Stimulated activated CD8-positive, alpha-beta memory T cell treated with anti-CD3 and anti-CD28 coated beads, Interleukin-12 subunit alpha, Interleukin-12 subunit beta, amount 100 ng/mL, for 1 hour (primary cell): ENCODE results near the gene ZBED4.
"Not testable (repeated sequence)": the region's sequence is repeated elsewhere in the genome, so short reads cannot be mapped to it uniquely, and the experiment has no call there.

Source experiments
- DNase-seq: peaks from one replicate; pipeline ENCODE4 v3.0.0-alpha.2; 2020; ENCODE audit warnings: low read depth

The ZBED4 gene

DNA sequence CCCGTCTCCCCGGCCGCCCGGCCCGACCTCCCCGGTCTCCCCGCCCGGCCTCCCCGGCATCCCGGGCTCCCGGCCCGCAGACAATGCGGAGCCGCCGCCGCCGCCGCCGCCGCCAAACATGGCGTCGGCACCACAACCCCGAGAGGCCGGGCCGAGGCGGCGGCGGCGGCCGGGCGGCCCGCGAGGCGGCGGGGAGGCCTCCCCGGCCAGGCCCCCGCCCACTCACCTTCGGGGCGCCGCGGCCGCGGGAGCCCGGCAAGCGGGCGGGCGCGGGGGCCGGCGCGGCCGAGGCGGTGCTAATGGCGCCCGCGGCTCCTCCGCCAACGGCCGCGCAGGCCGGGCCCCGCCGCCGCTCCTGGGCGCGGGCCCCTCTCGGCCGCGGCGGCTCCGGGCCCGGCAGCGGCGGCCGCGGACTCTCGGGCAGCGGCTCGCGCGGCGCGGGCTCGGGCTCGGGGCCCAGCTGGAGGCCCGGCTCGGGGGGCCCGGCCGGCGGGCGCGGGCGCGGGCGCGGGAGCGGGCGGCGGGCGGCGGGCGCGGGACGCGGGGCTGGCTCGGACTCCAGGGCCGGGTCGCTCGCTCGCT, 26.3 kb upstream of the ZBED4 start:
- no peak for DNase-seq

DNA sequence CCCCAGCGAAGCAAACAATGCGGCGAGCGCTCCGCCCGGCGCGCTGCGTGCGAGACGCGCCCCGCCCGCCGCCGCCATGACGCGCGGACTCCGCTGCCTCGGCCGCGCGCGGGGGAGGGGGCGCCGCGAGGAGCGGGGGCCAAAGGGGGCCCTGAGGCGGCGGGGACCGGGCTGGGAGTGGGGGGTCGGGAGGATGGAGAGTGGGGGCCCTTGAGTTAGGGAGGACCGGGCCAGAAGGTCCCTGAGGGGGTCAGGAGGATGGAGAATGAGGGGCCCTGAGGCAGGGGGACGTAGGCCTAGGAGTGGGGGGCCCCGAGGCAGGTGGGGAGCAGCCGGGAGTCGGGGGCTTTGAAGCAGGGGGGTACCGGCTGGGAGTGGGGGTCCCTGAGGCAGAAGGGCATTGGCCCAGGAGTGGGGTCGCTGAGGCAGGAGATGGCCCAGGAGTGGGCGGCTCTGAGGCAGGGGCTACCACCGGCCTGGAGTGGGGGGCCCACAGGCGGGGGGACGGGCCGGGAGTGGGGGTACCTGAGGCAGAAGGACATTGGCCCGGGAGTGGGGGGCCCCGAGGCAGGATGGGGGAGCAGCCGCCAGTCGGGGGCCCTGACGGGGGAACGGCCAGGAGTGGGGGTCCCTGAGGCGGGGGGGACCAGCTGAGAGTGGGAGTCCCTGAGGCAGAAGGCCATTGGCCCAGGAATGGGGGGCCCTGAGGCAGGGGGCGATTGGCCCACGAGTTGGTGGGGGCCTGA, 25.6 kb upstream of the ZBED4 start, which contains the start of gene BRD1:
BRD1 (minus strand) TSS at position 21 of the 746 bp plus-strand sequence. CDS start 3,556 bp downstream, outside the sequence.
- peak; percentile 27 for DNase-seq

- DNase-seq = no peak
Measured at GRCh38 chr22:49828599-49828965, 25.1 kb upstream of the ZBED4 start.

GRCh38 chr22:49829044-49829853, 24.4 kb upstream of the ZBED4 start:
- no peak for DNase-seq

- no peak for DNase-seq
Measured at GRCh38 chr22:49833340-49834007, 20.2 kb upstream of the ZBED4 start.

- peak; percentile 75 for DNase-seq
Measured at GRCh38 chr22:49838771-49839717, 14.6 kb upstream of the ZBED4 start.

DNA sequence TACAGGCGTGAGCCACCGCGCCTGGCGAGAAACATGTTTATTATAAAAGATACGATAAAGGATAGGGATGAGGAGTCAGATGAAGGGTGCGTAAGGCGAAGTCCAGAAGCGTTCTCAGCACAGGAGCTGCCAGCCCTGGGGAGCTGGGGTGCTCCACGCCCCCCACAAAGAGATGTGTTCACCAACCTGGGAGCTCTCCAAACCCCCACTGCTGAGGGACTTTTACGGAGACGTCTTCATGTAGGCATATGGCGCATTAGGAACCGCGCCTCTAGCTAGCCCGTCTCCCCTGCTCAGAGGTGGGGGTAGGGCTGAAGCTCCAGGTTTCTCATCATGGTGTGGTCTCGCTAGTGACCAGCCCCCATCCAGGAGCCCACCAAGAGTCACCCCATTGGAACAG, 8.4 kb upstream of the ZBED4 start:
- no peak for DNase-seq

- no peak for DNase-seq
Measured at GRCh38 chr22:49845666-49846459, 7.8 kb upstream of the ZBED4 start.

DNA sequence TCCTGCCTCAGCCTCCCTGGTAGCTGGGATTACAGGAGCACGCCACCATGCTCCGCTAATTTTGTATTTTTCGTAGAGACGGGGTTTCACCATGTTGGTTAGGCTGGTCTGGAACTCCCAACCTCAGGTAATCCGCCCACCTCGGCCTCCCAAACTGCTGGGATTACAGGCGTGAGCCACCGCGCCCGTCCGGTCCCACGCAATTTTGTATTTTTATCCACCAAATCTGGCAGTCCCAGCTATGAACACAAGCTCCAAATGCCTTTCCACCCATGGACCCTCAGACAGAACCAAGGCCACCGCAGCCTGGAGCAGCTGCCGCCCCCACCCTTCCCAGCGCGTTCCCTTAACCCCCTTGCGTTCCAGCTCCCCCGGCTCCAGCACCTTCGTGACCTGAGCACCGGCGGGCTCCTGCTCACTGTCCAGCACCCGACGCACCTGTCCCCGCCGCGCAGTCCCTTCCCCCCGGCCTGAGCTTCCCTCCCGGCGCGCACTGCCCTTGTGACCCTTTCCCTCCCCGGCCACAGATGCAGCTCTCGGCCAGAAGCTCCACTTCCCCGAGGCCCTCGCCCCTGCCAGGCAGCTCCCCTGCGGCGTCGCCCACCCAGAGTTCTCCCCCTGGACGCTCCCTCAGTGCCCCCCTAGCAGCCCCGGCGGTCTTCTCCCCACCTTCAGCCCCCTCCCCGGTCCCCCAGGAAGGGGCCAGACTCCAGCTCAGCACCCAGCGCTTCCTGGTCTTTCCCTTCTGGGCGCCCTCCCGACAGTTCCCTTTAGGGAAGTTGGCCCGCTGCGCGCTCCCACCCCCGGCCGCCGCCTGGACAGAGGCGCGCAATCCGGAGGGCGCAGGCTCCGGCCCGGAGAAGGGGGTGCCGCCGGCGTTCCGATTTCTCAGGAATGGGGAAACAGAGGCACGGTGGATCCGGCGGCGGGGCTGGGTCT, 5.6 kb upstream of the ZBED4 start:
- DNase-seq = no peak

- DNase-seq = no peak
Measured at GRCh38 chr22:49848690-49849160, 4.9 kb upstream of the ZBED4 start.

- DNase-seq = no peak
Measured at GRCh38 chr22:49849161-49850020, 4.3 kb upstream of the ZBED4 start.

GRCh38 chr22:49850021-49850911, 3.4 kb upstream of the ZBED4 start:
- DNase-seq = no peak

- no peak for DNase-seq
Measured at GRCh38 chr22:49850959-49851802, 2.5 kb upstream of the ZBED4 start.

- not testable (repeated sequence) for DNase-seq
Measured at GRCh38 chr22:49852568-49852897, 1.1 kb upstream of the ZBED4 start.

- DNase-seq = no peak
Measured at GRCh38 chr22:49853981-49854831, 562 bp downstream of the ZBED4 start.
